Esophagus squamous epithelium (tissue), 5 donors: Measurements from ENCODE around the gene TRIM68. TPM values are rescaled to one million over a fixed set of nuclear protein-coding genes. Genes with fewer than 3 reads are reported as not detected.

Experiments used
- DNase-seq: peaks from one replicate; lab custom pipeline; 2025; lab: John Stamatoyannopoulos, UW
- H3K27ac ChIP-seq, 4 donors: fragments of 200-600 bp; sonication (generic); one replicate each; pipeline ENCODE4 v1.5.1; 2016 to 2019; ENCODE audit warnings: mild to moderate bottlenecking in 1 of 4
- H3K27me3 ChIP-seq, 4 donors: fragments of 200-600 bp; sonication (generic); 1 replicate in 3 of 4; 2 replicates in 1 of 4; pipeline versions ENCODE4 v1.5.1 to v1.6.0; 2017 to 2021; ENCODE audit warnings: antibody characterized with exemption in 1 of 4
- H3K36me3 ChIP-seq, 3 donors: fragments of 200-600 bp; sonication (generic); one replicate each; pipeline ENCODE4 v1.5.1; 2016 to 2019
- H3K4me1 ChIP-seq, 3 donors: fragments of 200-600 bp; sonication (generic); one replicate each; pipeline ENCODE4 v1.5.1; 2017 to 2019
- H3K4me3 ChIP-seq, 4 donors: fragments of 200-600 bp; sonication (generic); 1 replicate in 3 of 4; 2 replicates in 1 of 4; pipeline ENCODE4 v1.5.1; 2016 to 2019; ENCODE audit warnings: mild to moderate bottlenecking in 2 of 4, moderate library complexity in 1 of 4
- H3K9me3 ChIP-seq, 3 donors: fragments of 200-600 bp; sonication (generic); one replicate each; pipeline ENCODE4 v1.5.1; 2016 to 2019
- POLR2A ChIP-seq, 4 donors: fragments of 450-650 bp; IDR thresholded peaks; one replicate each; pipeline ENCODE4 v1.6.1; 2017; ENCODE audit warnings: antibody characterized with exemption in 4 of 4, mild to moderate bottlenecking in 4 of 4, moderate library complexity in 3 of 4
- WGBS, 2 donors: methylation state at CpG; one replicate each; pipeline ENCODE4 v1.1.5; 2018; 5-methylcytosine and 5-hydroxymethylcytosine counted together
- intact Hi-C: fragments of 100-400 bp; cut with DNase I; formaldehyde crosslinking; loops from one replicate; pipeline ENCODE4 v1.15.0; 2022
- total RNA-seq, 4 donors: library from RNA; depleted of rRNA; stranded (reverse); fragments of >200 nt; gene quantifications; one replicate each; pipeline ENCODE4 v1.1.0, GENCODE V29; 2016
- TF ChIP-seq, protein P1 (sequence below), 6 experiments: fragments of 450-650 bp in 4 of 6; fragments of 200-600 bp in 2 of 6; sonication (generic) in 2 of 6; IDR thresholded peaks; one replicate each; pipeline ENCODE4 v1.5.1; 2016 to 2019; ENCODE audit warnings: antibody characterized with exemption in 6 of 6, mild to moderate bottlenecking in 4 of 6, moderate library complexity in 4 of 6
- donor health status: DM: yes; HTN: yes; CAD: no.

TRIM68 gene, protein sequence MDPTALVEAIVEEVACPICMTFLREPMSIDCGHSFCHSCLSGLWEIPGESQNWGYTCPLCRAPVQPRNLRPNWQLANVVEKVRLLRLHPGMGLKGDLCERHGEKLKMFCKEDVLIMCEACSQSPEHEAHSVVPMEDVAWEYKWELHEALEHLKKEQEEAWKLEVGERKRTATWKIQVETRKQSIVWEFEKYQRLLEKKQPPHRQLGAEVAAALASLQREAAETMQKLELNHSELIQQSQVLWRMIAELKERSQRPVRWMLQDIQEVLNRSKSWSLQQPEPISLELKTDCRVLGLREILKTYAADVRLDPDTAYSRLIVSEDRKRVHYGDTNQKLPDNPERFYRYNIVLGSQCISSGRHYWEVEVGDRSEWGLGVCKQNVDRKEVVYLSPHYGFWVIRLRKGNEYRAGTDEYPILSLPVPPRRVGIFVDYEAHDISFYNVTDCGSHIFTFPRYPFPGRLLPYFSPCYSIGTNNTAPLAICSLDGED
- total RNA-seq: 10 to 100 TPM in 2 of 4 donors, 1 to 10 TPM in 2; 6.2 to 12.1 (median 10.0) TPM

DNA sequence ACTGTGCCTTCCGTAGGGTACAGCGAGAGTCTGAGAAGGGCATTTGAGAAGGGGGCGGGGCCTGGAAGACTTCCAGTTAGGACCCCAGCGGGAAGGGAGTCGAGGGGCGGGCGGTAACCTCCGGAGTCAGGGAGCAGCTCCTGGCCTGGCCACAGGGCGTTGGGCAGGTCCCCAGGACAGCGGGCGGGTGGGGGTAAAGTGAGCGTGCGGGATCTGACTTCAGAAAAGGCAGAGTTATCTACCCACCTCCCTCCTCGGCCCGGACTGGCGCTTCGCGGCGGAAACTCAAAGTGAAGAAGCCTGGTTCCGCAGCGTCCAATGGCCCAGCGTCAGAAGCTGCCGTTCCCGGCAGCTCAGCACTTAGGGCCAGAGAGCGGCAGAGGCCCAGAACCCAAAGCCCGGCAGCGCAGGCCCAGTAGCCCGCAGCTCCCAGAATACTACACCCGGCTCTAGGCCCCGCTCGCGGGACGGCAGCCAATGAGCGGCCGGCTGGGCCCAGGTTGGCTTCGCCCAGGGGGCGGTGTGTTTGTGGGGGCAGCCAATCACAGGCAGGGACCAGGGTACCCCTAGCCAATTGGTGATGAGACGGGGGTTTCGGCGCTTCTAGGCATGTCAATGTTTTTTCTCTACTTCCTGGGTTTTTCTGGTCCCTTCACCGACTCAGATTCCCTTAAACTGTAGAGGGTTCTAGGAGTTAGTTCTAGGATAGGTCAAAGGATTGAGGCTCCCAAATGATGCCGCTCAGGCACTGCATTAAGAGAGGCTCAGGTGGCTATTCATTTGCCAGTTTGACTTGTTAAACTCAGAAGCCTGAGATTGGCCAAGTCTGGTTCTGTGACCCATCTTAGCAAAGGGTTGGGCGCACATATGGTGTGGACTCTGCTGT, at the start of gene TRIM68:
TSS of gene TRIM68 (minus strand) at position 451 of the 886 bp plus-strand sequence. CDS start 2,727 bp downstream, outside the sequence.
- TF ChIP-seq, protein P1, sequence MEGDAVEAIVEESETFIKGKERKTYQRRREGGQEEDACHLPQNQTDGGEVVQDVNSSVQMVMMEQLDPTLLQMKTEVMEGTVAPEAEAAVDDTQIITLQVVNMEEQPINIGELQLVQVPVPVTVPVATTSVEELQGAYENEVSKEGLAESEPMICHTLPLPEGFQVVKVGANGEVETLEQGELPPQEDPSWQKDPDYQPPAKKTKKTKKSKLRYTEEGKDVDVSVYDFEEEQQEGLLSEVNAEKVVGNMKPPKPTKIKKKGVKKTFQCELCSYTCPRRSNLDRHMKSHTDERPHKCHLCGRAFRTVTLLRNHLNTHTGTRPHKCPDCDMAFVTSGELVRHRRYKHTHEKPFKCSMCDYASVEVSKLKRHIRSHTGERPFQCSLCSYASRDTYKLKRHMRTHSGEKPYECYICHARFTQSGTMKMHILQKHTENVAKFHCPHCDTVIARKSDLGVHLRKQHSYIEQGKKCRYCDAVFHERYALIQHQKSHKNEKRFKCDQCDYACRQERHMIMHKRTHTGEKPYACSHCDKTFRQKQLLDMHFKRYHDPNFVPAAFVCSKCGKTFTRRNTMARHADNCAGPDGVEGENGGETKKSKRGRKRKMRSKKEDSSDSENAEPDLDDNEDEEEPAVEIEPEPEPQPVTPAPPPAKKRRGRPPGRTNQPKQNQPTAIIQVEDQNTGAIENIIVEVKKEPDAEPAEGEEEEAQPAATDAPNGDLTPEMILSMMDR (IDR thresholded peaks at IDR 0.05): peak in 1 of 6 experiments; percentile 7
- peak in 1 of 4 donors; percentile 77 for TF ChIP-seq POLR2A (IDR thresholded peaks at IDR 0.05)
- WGBS, 2 donors: 13 to 14% methylated on average over 10 to 12 of the region's 43 CpGs
- Histone ChIP-seq H3K27me3 (no peaks in the 10 kb centered on the region), H3K9me3 (no peaks in the 10 kb centered on the region), H3K36me3 (peaks cover 0 to 25% (median 0%) of the 10 kb centered on the region in 3 donors), H3K4me1 (peaks cover 0 to 30% (median 10%) of the 10 kb centered on the region in 3 donors), H3K4me3 (peak within 1 kb of the TSS; percentile 57 to 85 (median 67)), H3K27ac (peak within 1 kb of the TSS; percentile 82 to 91 (median 90))
- DNase-seq: peak; percentile 80
- intact Hi-C loops: no loop called here

DNA sequence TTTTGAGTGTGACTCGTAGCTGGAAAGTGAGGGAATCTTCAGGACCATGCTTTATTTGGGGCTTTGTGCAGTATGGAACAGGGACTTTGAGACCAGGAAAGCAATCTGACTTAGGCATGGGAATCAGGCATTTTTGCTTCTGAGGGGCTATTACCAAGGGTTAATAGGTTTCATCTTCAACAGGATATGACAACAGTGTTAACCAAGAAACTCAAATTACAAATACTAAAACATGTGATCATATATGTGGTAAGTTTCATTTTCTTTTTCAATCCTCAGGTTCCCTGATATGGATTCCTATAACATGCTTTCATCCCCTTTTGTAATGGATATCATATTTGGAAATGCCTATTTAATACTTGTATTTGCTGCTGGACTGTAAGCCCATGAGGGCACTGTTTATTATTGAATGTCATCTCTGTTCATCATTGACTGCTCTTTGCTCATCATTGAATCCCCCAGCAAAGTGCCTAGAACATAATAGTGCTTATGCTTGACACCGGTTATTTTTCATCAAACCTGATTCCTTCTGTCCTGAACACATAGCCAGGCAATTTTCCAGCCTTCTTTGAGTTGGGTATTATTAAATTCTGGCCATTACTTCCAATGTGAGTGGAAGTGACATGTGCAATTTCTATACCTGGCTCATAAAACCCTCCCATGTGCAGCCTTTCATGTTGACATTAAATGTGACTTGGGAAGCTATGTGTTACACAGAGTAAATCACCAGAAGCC, 46.8 kb upstream of the TRIM68 start:
- Histone ChIP-seq H3K36me3 (no peaks in the 10 kb centered on the region), H3K9me3 (no peaks in the 10 kb centered on the region), H3K4me1 (no peaks in the 10 kb centered on the region), H3K27me3 (no peaks in the 10 kb centered on the region), H3K4me3 (no peak overlapping the region), H3K27ac (no peak overlapping the region)
- no peak for DNase-seq
- TF ChIP-seq POLR2A (IDR thresholded peaks at IDR 0.05): no peak
- TF ChIP-seq, protein P1 (IDR thresholded peaks at IDR 0.05): no peak
- WGBS, 2 donors: 61 to 93% methylated on average over 2 of the region's 2 CpGs
- intact Hi-C loops: no loop called here

DNA sequence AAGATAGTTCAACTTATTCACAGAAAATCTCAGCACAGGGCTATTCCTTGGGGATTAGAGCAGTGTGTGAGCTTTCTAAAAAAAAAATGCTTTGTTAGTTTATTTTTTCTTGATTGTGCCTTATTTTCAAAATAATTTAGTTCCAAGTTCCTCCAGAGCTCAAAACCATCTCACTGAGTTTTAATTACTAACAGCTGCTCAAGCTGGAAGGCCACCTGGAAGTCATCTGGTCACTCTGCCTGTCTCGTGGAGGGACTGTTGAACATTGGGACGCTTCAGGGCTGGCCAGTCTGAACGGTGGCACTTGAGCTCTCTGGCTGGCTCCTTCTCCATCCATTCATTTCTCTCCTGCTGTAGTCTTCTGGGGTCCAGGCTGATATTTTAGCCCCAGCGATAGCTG, 39.7 kb upstream of the TRIM68 start:
- H3K27me3 ChIP-seq: no peaks in the 10 kb centered on the region
- intact Hi-C loops: no loop called here
- WGBS, 2 donors: 45 to 79% methylated on average over 3 to 4 of the region's 4 CpGs
- no peaks in the 10 kb centered on the region for H3K36me3 ChIP-seq
- no peak overlapping the region for H3K4me3 ChIP-seq
- no peak overlapping the region for H3K27ac ChIP-seq
- no peaks in the 10 kb centered on the region for H3K9me3 ChIP-seq
- TF ChIP-seq, protein P1 (IDR thresholded peaks at IDR 0.05): no peak
- TF ChIP-seq POLR2A (IDR thresholded peaks at IDR 0.05): no peak
- peaks cover 0 to 5% (median 0%) of the 10 kb centered on the region in 3 donors for H3K4me1 ChIP-seq
- DNase-seq: no peak

DNA sequence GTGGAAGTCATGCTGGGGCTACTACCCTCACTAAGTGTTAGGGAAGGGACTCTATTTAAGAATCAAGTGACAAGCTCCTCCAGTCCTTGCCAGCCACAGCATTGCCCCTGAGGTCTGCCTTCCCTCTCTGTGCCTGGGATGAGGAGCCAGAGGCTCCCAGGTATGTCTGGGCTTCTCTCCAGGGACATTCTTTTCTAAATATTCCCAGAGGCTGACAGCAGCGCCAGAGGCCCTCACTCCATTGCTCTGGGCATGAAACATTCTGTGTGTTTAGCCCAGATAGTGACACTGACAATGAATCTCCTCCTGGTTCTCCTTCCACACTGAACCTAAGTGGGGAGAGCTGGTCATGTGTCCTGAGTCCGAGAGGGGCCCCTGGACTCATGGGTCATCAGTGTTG, 37.9 kb upstream of the TRIM68 start:
- 63% methylated on average over 2 of the region's 2 CpGs; no CpG with 5 or more reads in 1 of the 2 donors for WGBS, 2 donors
- H3K27me3 ChIP-seq: no peaks in the 10 kb centered on the region
- no peak for TF ChIP-seq POLR2A (IDR thresholded peaks at IDR 0.05)
- TF ChIP-seq, protein P1 (IDR thresholded peaks at IDR 0.05): no peak
- no peak for DNase-seq
- no peak overlapping the region for H3K4me3 ChIP-seq
- H3K36me3 ChIP-seq: no peaks in the 10 kb centered on the region
- intact Hi-C loops: no loop called here
- H3K4me1 ChIP-seq: peaks cover 0 to 5% (median 0%) of the 10 kb centered on the region in 3 donors
- H3K27ac ChIP-seq: no peak overlapping the region
- no peaks in the 10 kb centered on the region for H3K9me3 ChIP-seq
